OCI-LY7 (cell line): Measurements from ENCODE around the gene DNAJC28. TPM values are rescaled to one million over a fixed set of nuclear protein-coding genes. Genes with fewer than 3 reads are reported as not detected.

ENCODE experiments used
- BruUV-seq: library from RNA; stranded (reverse); fragments of 400-500 nt; replicated peaks from 2 replicates; lab custom pipeline; 2021; lab: Mats Ljungman, UMichigan
- CTCF ChIA-PET: fragments of 300-600 bp; sonication (Branson Sonifier 250); formaldehyde crosslinking; loops from one replicate; lab custom pipeline; 2022; ENCODE audit warnings: antibody characterized with exemption; ENCODE audit not compliant: unreplicated experiment; lab: Charles Lee
- POLR2A ChIA-PET: fragments of 300-600 bp; sonication (Branson Sonifier 250); formaldehyde crosslinking; loops from one replicate; lab custom pipeline; 2022; ENCODE audit warnings: antibody characterized with exemption; lab: Charles Lee
- DNase-seq: peaks from one replicate; pipeline ENCODE4 v3.0.0-alpha.2; 2015; ENCODE audit warnings: low spot score
- H2AFZ ChIP-seq: fragments of 200-600 bp; sonication (generic), shearing (Covaris generic); 2 replicates; pipeline ENCODE4 v1.6.1; 2014; ENCODE audit warnings: mild to moderate bottlenecking, antibody characterized with exemption, low read length, moderate library complexity
- H3K27ac ChIP-seq: fragments of 200-600 bp; sonication (generic); 2 replicates; pipeline ENCODE4 v1.5.1; 2014; ENCODE audit warnings: mixed run types, low read depth, mild to moderate bottlenecking, moderate library complexity, low read length, inconsistent platforms; ENCODE audit not compliant: poor library complexity, severe bottlenecking
- H3K36me3 ChIP-seq: fragments of 200-600 bp; sonication (generic); 2 replicates; pipeline ENCODE4 v1.6.1; 2014; ENCODE audit warnings: mild to moderate bottlenecking, antibody characterized with exemption, low read length, moderate library complexity, mixed read lengths; ENCODE audit not compliant: insufficient read depth
- H3K4me1 ChIP-seq: fragments of 200-600 bp; sonication (generic); 2 replicates; pipeline ENCODE4 v1.5.1; 2014; ENCODE audit warnings: mild to moderate bottlenecking, low read length; ENCODE audit not compliant: insufficient read depth, poor library complexity, severe bottlenecking
- H3K4me2 ChIP-seq: fragments of 200-600 bp; sonication (generic); 2 replicates; pipeline ENCODE4 v1.6.1; 2014; ENCODE audit warnings: mild to moderate bottlenecking, low read length
- H3K4me3 ChIP-seq: fragments of 200-600 bp; sonication (generic); 2 replicates; pipeline ENCODE4 v1.5.1; 2014; ENCODE audit warnings: mild to moderate bottlenecking, low read depth, low read length; ENCODE audit not compliant: poor library complexity, severe bottlenecking
- H3K79me2 ChIP-seq: fragments of 200-600 bp; sonication (generic); 2 replicates; pipeline ENCODE4 v1.6.1; 2016; ENCODE audit warnings: low read depth, mild to moderate bottlenecking, low read length, moderate library complexity, mixed read lengths; ENCODE audit not compliant: insufficient read depth
- H3K9me2 ChIP-seq: fragments of 200-600 bp; sonication (generic); 2 replicates; pipeline ENCODE4 v1.6.1; 2016; ENCODE audit warnings: mild to moderate bottlenecking, low read length, mixed read lengths; ENCODE audit not compliant: insufficient read depth
- H3K9me3 ChIP-seq: fragments of 200-600 bp; sonication (generic); 2 replicates; pipeline ENCODE4 v1.6.1; 2014; ENCODE audit warnings: mild to moderate bottlenecking, mixed run types, low read length, mixed read lengths
- H4K20me1 ChIP-seq: fragments of 200-600 bp; sonication (generic); 2 replicates; pipeline ENCODE4 v1.6.1; 2014; ENCODE audit warnings: mild to moderate bottlenecking, antibody characterized with exemption, low read length, moderate library complexity, mixed read lengths; ENCODE audit not compliant: insufficient read depth
- EZH2phosphoT487 ChIP-seq: fragments of 200-600 bp; sonication (generic); IDR thresholded peaks from 2 replicates; pipeline ENCODE4 v1.6.1; 2018; ENCODE audit warnings: low read depth, borderline replicate concordance, mild to moderate bottlenecking, mixed run types, antibody characterized with exemption, low read length, moderate library complexity, mixed read lengths
- intact Hi-C: fragments of 100-400 bp; cut with micrococcal nuclease; formaldehyde crosslinking; loops from one replicate; pipeline ENCODE4 v1.10.0; 2022; ENCODE audit not compliant: unreplicated experiment
- total RNA-seq, 2 experiments: library from RNA; depleted of rRNA in 1 of 2; stranded (reverse); fragments of >200 nt in 1 of 2; shearing (Covaris generic) in 1 of 2; gene quantifications; 2 replicates each; pipeline ENCODE4 v1.2.3, GENCODE V29; 2014 to 2022
- TF ChIP-seq, protein P1 (sequence below): fragments of 200-600 bp; sonication (generic); conservative IDR thresholded peaks from 2 replicates; pipeline ENCODE4 v1.5.1; 2014; ENCODE audit warnings: mild to moderate bottlenecking, antibody characterized with exemption, low read length, moderate library complexity, mixed read lengths

The DNAJC28 gene
- total RNA-seq, 2 experiments from 2014 or later: 0.95 to 1.3 TPM

DNA sequence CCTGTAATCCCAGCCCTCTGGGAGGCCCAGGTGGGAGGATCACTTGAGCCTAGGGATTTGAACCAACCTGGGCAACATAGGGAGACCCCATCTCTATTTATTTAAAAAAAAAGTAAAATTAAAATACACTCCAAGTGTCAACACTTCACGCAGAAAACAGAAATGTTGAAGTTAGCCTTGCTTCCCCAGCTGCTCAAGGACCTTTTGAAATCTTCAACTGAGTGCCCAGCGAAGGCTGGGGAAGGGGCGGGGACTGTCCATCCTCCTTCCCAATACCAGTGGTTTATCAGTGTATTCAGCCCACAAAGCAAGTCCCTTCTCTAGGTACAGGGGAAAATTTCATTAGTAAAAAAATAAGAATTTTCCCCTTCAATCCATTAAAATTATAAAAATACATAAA, 2.2 kb upstream of the DNAJC28 start:
- Histone ChIP-seq H3K4me2 (no peak overlapping the region), H3K36me3 (no peaks in the 10 kb centered on the region), H4K20me1 (no peaks in the 10 kb centered on the region), H3K79me2 (no peaks in the 10 kb centered on the region), H3K9me2 (no peaks in the 10 kb centered on the region), H3K4me1 (peaks cover 11% of the 10 kb centered on the region), H2AFZ (no peak overlapping the region), H3K4me3 (no peak overlapping the region), H3K27ac (no peak overlapping the region), H3K9me3 (no peaks in the 10 kb centered on the region)
- intact Hi-C loops: loop anchor here (5.0 kb wide), 1 partner anchor 49 kb away; the partner anchor contains the start of genes GART and SON
- DNase-seq: no peak
- BruUV-seq: no TSS peak
- ChIA-PET CTCF (no interaction called here), POLR2A (no interaction called here)
- TF ChIP-seq EZH2phosphoT487: no peak
- TF ChIP-seq, protein P1, sequence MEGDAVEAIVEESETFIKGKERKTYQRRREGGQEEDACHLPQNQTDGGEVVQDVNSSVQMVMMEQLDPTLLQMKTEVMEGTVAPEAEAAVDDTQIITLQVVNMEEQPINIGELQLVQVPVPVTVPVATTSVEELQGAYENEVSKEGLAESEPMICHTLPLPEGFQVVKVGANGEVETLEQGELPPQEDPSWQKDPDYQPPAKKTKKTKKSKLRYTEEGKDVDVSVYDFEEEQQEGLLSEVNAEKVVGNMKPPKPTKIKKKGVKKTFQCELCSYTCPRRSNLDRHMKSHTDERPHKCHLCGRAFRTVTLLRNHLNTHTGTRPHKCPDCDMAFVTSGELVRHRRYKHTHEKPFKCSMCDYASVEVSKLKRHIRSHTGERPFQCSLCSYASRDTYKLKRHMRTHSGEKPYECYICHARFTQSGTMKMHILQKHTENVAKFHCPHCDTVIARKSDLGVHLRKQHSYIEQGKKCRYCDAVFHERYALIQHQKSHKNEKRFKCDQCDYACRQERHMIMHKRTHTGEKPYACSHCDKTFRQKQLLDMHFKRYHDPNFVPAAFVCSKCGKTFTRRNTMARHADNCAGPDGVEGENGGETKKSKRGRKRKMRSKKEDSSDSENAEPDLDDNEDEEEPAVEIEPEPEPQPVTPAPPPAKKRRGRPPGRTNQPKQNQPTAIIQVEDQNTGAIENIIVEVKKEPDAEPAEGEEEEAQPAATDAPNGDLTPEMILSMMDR: no peak

DNA sequence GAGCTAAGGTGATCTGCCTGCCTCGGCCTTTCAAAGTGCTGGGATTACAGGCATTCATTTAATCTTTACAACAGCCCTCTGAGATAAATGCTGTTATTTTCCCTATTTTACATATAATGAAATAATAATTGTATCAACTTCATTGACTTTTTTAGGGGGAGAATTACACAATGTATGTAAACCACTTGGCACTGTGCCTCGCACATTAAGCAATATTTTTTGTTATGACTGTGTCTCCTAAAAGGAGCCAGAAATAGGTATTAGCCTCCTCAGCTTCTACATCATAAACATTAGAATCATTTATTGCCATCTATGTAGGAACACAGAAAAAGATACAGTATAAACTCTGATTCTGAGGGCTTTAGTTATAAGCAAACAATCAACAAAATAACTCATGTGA, 1.1 kb upstream of the DNAJC28 start:
- POLR2A ChIA-PET: interaction anchor here (0.6 to 4.4 kb wide), 5 partner anchors 12 to 717 kb away, joined by 3 to 43 read pairs (median 4); partner anchors contain the start of genes SON and TMEM50B

More for the DNA sequence above, 1.1 kb upstream of the DNAJC28 start:
- Histone ChIP-seq H3K27ac (no peak overlapping the region), H4K20me1 (no peaks in the 10 kb centered on the region), H3K4me2 (no peak overlapping the region), H3K79me2 (no peaks in the 10 kb centered on the region), H3K4me3 (no peak overlapping the region), H3K9me2 (no peaks in the 10 kb centered on the region), H2AFZ (no peak overlapping the region), H3K4me1 (peaks cover 11% of the 10 kb centered on the region), H3K9me3 (no peaks in the 10 kb centered on the region), H3K36me3 (no peaks in the 10 kb centered on the region)
- TF ChIP-seq EZH2phosphoT487: no peak
- TF ChIP-seq, protein P1: no peak
- intact Hi-C loops: loop anchor here (5.0 kb wide), 1 partner anchor 50 kb away; the partner anchor contains the start of genes GART and SON
- DNase-seq: no peak
- CTCF ChIA-PET: no interaction called here
- BruUV-seq: no TSS peak
